Measurements from ENCODE around the gene DMAC2L.

DMAC2L gene

DNA sequence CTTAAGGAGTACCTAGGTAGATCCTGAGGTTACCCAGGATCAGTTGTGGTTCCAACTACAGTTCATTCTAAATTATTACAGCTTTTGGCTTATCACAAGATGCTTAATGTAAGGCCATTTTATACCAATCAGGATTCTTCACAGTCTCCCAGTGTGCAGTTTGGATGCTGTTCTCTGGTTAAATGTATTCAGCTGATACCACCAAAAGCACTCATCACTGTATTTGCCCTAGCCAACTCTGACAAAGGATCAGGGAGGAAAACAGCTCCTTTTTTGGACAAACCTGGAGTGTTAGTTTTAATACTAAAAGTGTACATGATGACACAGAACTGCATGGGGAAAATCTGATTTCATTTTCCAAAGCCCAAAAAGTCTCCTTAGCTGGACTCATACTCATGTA lies 19.5 kb downstream of the DMAC2L start:
- DNase-seq, result no peak
- Histone ChIP-seq H3K27ac (ENCODE audit: low read length) (no peak overlapping the region), H3K36me3 (replicated peaks; ENCODE audit: insufficient read depth, low read length) (no peaks in the 10 kb centered on the region)

DNA sequence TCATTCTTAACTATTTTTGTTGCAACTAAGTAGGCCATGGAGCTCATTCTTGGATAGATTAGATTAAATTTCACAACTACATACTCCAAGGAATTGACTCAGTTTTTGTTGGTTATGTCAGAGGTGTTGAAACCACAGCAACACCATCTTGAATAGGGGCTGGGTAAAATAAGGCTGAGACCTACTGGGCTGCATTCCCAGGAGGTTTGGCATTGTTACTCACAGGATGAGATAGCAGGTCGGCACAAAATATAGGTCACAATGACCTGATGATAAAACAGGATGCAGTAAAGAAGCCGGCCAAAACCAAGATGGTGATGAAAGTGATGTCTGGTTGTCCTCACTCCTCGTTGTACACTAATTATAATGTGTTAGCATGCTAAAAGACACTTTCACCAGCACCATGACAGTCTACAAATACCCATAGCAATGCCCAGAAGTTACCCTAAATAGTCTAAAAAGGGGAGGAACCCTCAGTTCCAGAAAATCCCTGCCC lies 20.9 kb downstream of the DMAC2L start:
- H3K4me2 ChIP-seq (ENCODE audit: low read depth, low read length), result no peak overlapping the region
- H3F3A ChIP-seq (ENCODE audit: insufficient read depth, low read length), result no peaks in the 10 kb centered on the region
- no peaks in the 10 kb centered on the region for H3K9me2 ChIP-seq (replicated peaks; ENCODE audit: insufficient read depth, low read length)
- no peak overlapping the region for H2AFZ ChIP-seq (ENCODE audit: low read length)
- H3K4me1 ChIP-seq (ENCODE audit: low read length), result no peaks in the 10 kb centered on the region
- H3K36me3 ChIP-seq (replicated peaks; ENCODE audit: insufficient read depth, low read length), result no peaks in the 10 kb centered on the region
- no peaks in the 10 kb centered on the region for H3K27me3 ChIP-seq (replicated peaks; ENCODE audit: insufficient read depth, low read length)
- no peaks in the 10 kb centered on the region for H3K9me3 ChIP-seq (replicated peaks; ENCODE audit: insufficient read depth, low read length)
- no peak overlapping the region for H3K9ac ChIP-seq (ENCODE audit: low read length)
- TF ChIP-seq, protein P1, sequence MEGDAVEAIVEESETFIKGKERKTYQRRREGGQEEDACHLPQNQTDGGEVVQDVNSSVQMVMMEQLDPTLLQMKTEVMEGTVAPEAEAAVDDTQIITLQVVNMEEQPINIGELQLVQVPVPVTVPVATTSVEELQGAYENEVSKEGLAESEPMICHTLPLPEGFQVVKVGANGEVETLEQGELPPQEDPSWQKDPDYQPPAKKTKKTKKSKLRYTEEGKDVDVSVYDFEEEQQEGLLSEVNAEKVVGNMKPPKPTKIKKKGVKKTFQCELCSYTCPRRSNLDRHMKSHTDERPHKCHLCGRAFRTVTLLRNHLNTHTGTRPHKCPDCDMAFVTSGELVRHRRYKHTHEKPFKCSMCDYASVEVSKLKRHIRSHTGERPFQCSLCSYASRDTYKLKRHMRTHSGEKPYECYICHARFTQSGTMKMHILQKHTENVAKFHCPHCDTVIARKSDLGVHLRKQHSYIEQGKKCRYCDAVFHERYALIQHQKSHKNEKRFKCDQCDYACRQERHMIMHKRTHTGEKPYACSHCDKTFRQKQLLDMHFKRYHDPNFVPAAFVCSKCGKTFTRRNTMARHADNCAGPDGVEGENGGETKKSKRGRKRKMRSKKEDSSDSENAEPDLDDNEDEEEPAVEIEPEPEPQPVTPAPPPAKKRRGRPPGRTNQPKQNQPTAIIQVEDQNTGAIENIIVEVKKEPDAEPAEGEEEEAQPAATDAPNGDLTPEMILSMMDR (IDR thresholded peaks at IDR 0.05; ENCODE audit: low read length), result no peak
- TF ChIP-seq EZH2phosphoT487 (IDR thresholded peaks at IDR 0.05; ENCODE audit: low read length) (no peak), EZH2 (optimal IDR thresholded peaks at IDR 0.05; ENCODE audit: low read depth, low read length) (no peak)
- H3K79me2 ChIP-seq (ENCODE audit: low read length), result no peaks in the 10 kb centered on the region
- no peaks in the 10 kb centered on the region for H4K20me1 ChIP-seq (ENCODE audit: insufficient read depth, low read length)
- H3K27ac ChIP-seq (ENCODE audit: low read length), result no peak overlapping the region
- H3K4me3 ChIP-seq (ENCODE audit: low read length), result no peak overlapping the region
- no peak for DNase-seq

More for the DNA sequence above, 19.5 kb downstream of the DMAC2L start:
- no peak overlapping the region for H3K4me2 ChIP-seq (ENCODE audit: low read depth, low read length)
- no peaks in the 10 kb centered on the region for H3K4me1 ChIP-seq (ENCODE audit: low read length)
- H3F3A ChIP-seq (ENCODE audit: insufficient read depth, low read length), result no peaks in the 10 kb centered on the region
- no peaks in the 10 kb centered on the region for H3K9me2 ChIP-seq (replicated peaks; ENCODE audit: insufficient read depth, low read length)
- H4K20me1 ChIP-seq (ENCODE audit: insufficient read depth, low read length), result no peaks in the 10 kb centered on the region
- TF ChIP-seq EZH2phosphoT487 (IDR thresholded peaks at IDR 0.05; ENCODE audit: low read length) (no peak), EZH2 (optimal IDR thresholded peaks at IDR 0.05; ENCODE audit: low read depth, low read length) (no peak)
- TF ChIP-seq, protein P1 (IDR thresholded peaks at IDR 0.05; ENCODE audit: low read length), result no peak
- no peaks in the 10 kb centered on the region for H3K27me3 ChIP-seq (replicated peaks; ENCODE audit: insufficient read depth, low read length)
- no peak overlapping the region for H2AFZ ChIP-seq (ENCODE audit: low read length)
- no peak overlapping the region for H3K4me3 ChIP-seq (ENCODE audit: low read length)
- no peaks in the 10 kb centered on the region for H3K79me2 ChIP-seq (ENCODE audit: low read length)
- no peaks in the 10 kb centered on the region for H3K9me3 ChIP-seq (replicated peaks; ENCODE audit: insufficient read depth, low read length)
- H3K9ac ChIP-seq (ENCODE audit: low read length), result no peak overlapping the region

DNA sequence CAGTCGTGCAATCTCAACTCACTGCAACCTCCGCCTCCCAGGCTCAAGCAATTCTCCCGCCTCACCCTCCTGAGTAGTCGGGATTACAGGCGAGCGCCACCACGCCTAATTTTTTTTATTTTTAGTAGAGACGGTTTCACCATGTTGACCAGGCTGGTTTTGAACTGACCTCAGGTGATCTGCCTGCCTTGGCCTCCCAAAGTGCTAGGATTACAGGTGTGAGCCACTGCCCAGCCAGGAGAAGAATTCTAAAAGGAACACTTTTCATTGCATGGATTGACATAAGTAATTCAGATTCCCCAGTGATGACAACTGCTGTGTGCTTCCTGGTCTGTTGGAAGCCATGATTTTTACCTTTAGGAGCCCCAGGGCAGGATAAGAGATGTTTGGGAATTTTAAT lies 22.1 kb downstream of the DMAC2L start:
- TF ChIP-seq, protein P1 (IDR thresholded peaks at IDR 0.05; ENCODE audit: low read length), result no peak
- TF ChIP-seq EZH2 (optimal IDR thresholded peaks at IDR 0.05; ENCODE audit: low read depth, low read length) (no peak), EZH2phosphoT487 (IDR thresholded peaks at IDR 0.05; ENCODE audit: low read length) (no peak)
- Histone ChIP-seq H3K9ac (ENCODE audit: low read length) (no peak overlapping the region), H3K79me2 (ENCODE audit: low read length) (no peaks in the 10 kb centered on the region), H4K20me1 (ENCODE audit: insufficient read depth, low read length) (no peaks in the 10 kb centered on the region), H3K4me2 (ENCODE audit: low read depth, low read length) (no peak overlapping the region), H3K9me3 (replicated peaks; ENCODE audit: insufficient read depth, low read length) (no peaks in the 10 kb centered on the region), H3K4me3 (ENCODE audit: low read length) (no peak overlapping the region), H3K9me2 (replicated peaks; ENCODE audit: insufficient read depth, low read length) (no peaks in the 10 kb centered on the region), H2AFZ (ENCODE audit: low read length) (no peak overlapping the region), H3K27ac (ENCODE audit: low read length) (no peak overlapping the region), H3K27me3 (replicated peaks; ENCODE audit: insufficient read depth, low read length) (no peaks in the 10 kb centered on the region), H3F3A (ENCODE audit: insufficient read depth, low read length) (no peaks in the 10 kb centered on the region), H3K36me3 (replicated peaks; ENCODE audit: insufficient read depth, low read length) (no peaks in the 10 kb centered on the region), H3K4me1 (ENCODE audit: low read length) (no peaks in the 10 kb centered on the region)
- no peak for DNase-seq
